IMR-90 (cell line): ENCODE measurements around the gene NHSL2. TPM values are rescaled to one million over a fixed set of nuclear protein-coding genes. Genes with fewer than 3 reads are reported as not detected.

Source experiments
- ATAC-seq: fragments of 200-7000 bp; cut with Tn5 transposase; 2 replicates; pipeline ENCODE4 v1.9.1; 2020; ENCODE audit warnings: low read depth, mild to moderate bottlenecking, moderate library complexity
- BruUV-seq: library from RNA; stranded (reverse); fragments of 400-500 nt; replicated peaks from 2 replicates; lab custom pipeline; 2021; lab: Mats Ljungman, UMichigan
- CTCF ChIA-PET: fragments of 300-600 bp; formaldehyde crosslinking; extraction: SDS; loops from one replicate; lab custom pipeline; 2021; ENCODE audit warnings: antibody characterized with exemption; lab: Yijun Ruan, JAX
- POLR2A ChIA-PET: fragments of 300-600 bp; sonication (Branson Sonifier 250); formaldehyde crosslinking; loops from one replicate; lab custom pipeline; 2022; ENCODE audit warnings: antibody characterized with exemption; ENCODE audit not compliant: unreplicated experiment; lab: Charles Lee
- DNase-seq: peaks from one replicate; pipeline ENCODE4 v3.0.0; 2013
- H2AFZ ChIP-seq: replicated peaks from 2 replicates; pipeline ENCODE3; 2013; ENCODE audit warnings: low read length, mild to moderate bottlenecking; ENCODE audit not compliant: poor library complexity
- H2AK5ac ChIP-seq: 2 replicates; pipeline ENCODE4 v1.6.1; 2013; ENCODE audit warnings: low read depth, low read length, inconsistent platforms
- H2AK9ac ChIP-seq: replicated peaks from 2 replicates; pipeline ENCODE3; 2013; ENCODE audit warnings: mild to moderate bottlenecking, low read depth, low read length, moderate library complexity; ENCODE audit not compliant: poor library complexity
- H2BK120ac ChIP-seq: 2 replicates; pipeline ENCODE4 v1.6.1; 2013; ENCODE audit warnings: low read depth, low read length, inconsistent platforms
- H2BK15ac ChIP-seq: 3 replicates; pipeline ENCODE4 v1.6.1; 2013; ENCODE audit warnings: low read depth, low read length, inconsistent platforms
- H2BK20ac ChIP-seq: 2 replicates; pipeline ENCODE4 v1.6.1; 2013; ENCODE audit warnings: low read depth, mild to moderate bottlenecking, inconsistent platforms, low read length, moderate library complexity
- H2BK5ac ChIP-seq: 2 replicates; pipeline ENCODE4 v1.6.1; 2013; ENCODE audit warnings: mild to moderate bottlenecking, low read depth, low read length, inconsistent platforms; ENCODE audit not compliant: poor library complexity, severe bottlenecking
- H3K14ac ChIP-seq: replicated peaks from 2 replicates; pipeline ENCODE4 v1.6.1; 2013; ENCODE audit warnings: low read depth, low read length, inconsistent platforms
- H3K18ac ChIP-seq: 2 replicates; pipeline ENCODE4 v1.6.1; 2013; ENCODE audit warnings: low read depth, low read length, control low read depth
- H3K23ac ChIP-seq: 2 replicates; pipeline ENCODE4 v1.6.1; 2013; ENCODE audit warnings: low read depth, low read length, inconsistent platforms
- H3K27ac ChIP-seq: 2 replicates; pipeline ENCODE4 v1.5.1; 2013; ENCODE audit warnings: mild to moderate bottlenecking, control low read depth, low read length; ENCODE audit not compliant: insufficient read depth
- H3K27me3 ChIP-seq: 2 replicates; pipeline ENCODE4 v1.6.1; 2013; ENCODE audit warnings: low read length; ENCODE audit not compliant: control insufficient read depth, insufficient read depth
- H3K36me3 ChIP-seq: 2 replicates; pipeline ENCODE4 v1.6.1; 2013; ENCODE audit warnings: low read length, mixed read lengths; ENCODE audit not compliant: control insufficient read depth, insufficient read depth
- H3K4ac ChIP-seq: 2 replicates; pipeline ENCODE4 v1.6.1; 2013; ENCODE audit warnings: low read depth, low read length, inconsistent platforms
- H3K4me1 ChIP-seq: 2 replicates; pipeline ENCODE4 v1.6.1; 2013; ENCODE audit warnings: low read length, mixed read lengths; ENCODE audit not compliant: control insufficient read depth, insufficient read depth
- H3K4me2 ChIP-seq: 2 replicates; pipeline ENCODE4 v1.6.1; 2013; ENCODE audit warnings: low read depth, mild to moderate bottlenecking, control low read depth, low read length, moderate library complexity
- H3K4me3 ChIP-seq: 2 replicates; pipeline ENCODE4 v1.5.1; 2013; ENCODE audit warnings: low read depth, mild to moderate bottlenecking, control low read depth, low read length, moderate library complexity; ENCODE audit not compliant: insufficient read depth
- H3K56ac ChIP-seq: 2 replicates; pipeline ENCODE4 v1.6.1; 2013; ENCODE audit warnings: low read length, inconsistent platforms; ENCODE audit not compliant: insufficient read depth; ENCODE audit errors: extremely low read depth
- H3K79me1 ChIP-seq, 2 experiments: 2 replicates each; pipeline ENCODE4 v1.6.1; 2013; ENCODE audit warnings: low read length in 2 of 2, inconsistent platforms in 1 of 2, low read depth in 1 of 2
- H3K9ac ChIP-seq: 2 replicates; pipeline ENCODE4 v1.6.1; 2013; ENCODE audit warnings: low read depth, low read length, control low read depth
- H3K9me1 ChIP-seq: 2 replicates; pipeline ENCODE4 v1.6.1; 2013; ENCODE audit warnings: low read length, inconsistent platforms; ENCODE audit not compliant: insufficient read depth
- H3K9me3 ChIP-seq: 2 replicates; pipeline ENCODE4 v1.6.1; 2013; ENCODE audit warnings: low read length; ENCODE audit not compliant: control insufficient read depth, insufficient read depth
- H4K20me1 ChIP-seq: 2 replicates; pipeline ENCODE4 v1.6.1; 2013; ENCODE audit warnings: low read length, inconsistent platforms; ENCODE audit not compliant: insufficient read depth
- H4K5ac ChIP-seq: 2 replicates; pipeline ENCODE4 v1.6.1; 2013; ENCODE audit warnings: mild to moderate bottlenecking, low read depth, low read length, control low read depth
- H4K8ac ChIP-seq, 2 experiments: 2 replicates each; pipeline ENCODE4 v1.6.1; 2013; ENCODE audit warnings: low read depth in 2 of 2, low read length in 2 of 2, control low read depth in 1 of 2, inconsistent platforms in 1 of 2
- H4K91ac ChIP-seq: 2 replicates; pipeline ENCODE4 v1.6.1; 2013; ENCODE audit warnings: low read depth, low read length, inconsistent platforms; ENCODE audit not compliant: insufficient read depth
- CEBPB ChIP-seq: IDR thresholded peaks from 2 replicates; pipeline ENCODE4 v1.6.1; 2012; ENCODE audit warnings: low read depth, low read length, improper control_type of control experiment
- CHD1 ChIP-seq: IDR thresholded peaks from 2 replicates; pipeline ENCODE4 v1.6.1; 2012; ENCODE audit warnings: low read depth, low read length, improper control_type of control experiment
- FOS ChIP-seq: fragments of 150-350 bp; IDR thresholded peaks from 2 replicates; pipeline ENCODE4 v1.6.1; 2016; ENCODE audit warnings: low read depth, low read length
- MAZ ChIP-seq: IDR thresholded peaks from 2 replicates; pipeline ENCODE4 v1.6.1; 2012; ENCODE audit warnings: low read depth, mild to moderate bottlenecking, low read length, improper control_type of control experiment, moderate library complexity, borderline replicate concordance
- MXI1 ChIP-seq: IDR thresholded peaks from 2 replicates; pipeline ENCODE4 v1.6.1; 2012; ENCODE audit warnings: low read depth, mild to moderate bottlenecking, low read length, moderate library complexity, borderline replicate concordance
- RAD21 ChIP-seq: IDR thresholded peaks from 2 replicates; pipeline ENCODE4 v1.6.1; 2012; ENCODE audit warnings: low read length, improper control_type of control experiment
- RFX5 ChIP-seq: IDR thresholded peaks from 2 replicates; pipeline ENCODE4 v1.8.0; 2012; ENCODE audit warnings: low read depth, mild to moderate bottlenecking, low read length, moderate library complexity
- WGBS, 2 experiments: methylation state at CpG; one replicate each; pipeline versions ENCODE4 v1.1.5 to v1.1.7; 2013; ENCODE audit warnings: missing lambda C conversion rate in 2 of 2; ENCODE audit not compliant: insufficient read length in 1 of 2; ENCODE audit errors: extremely low coverage in 2 of 2; 5-methylcytosine and 5-hydroxymethylcytosine counted together
- dilution Hi-C: fragments of 300-500 bp; cut with HindIII; formaldehyde crosslinking; loops from one replicate; pipeline ENCODE4 v1.14.3; 2018; ENCODE audit warnings: low sequenced_read_pairs; ENCODE audit not compliant: unreplicated experiment
- in situ Hi-C: fragments of 300-500 bp; cut with MboI; formaldehyde crosslinking; loops from 3 replicates; pipeline ENCODE4 v1.14.3; 2019; ENCODE audit warnings: low sequenced_read_pairs, inconsistent platforms, mixed read lengths
- intact Hi-C: fragments of 100-400 bp; cut with micrococcal nuclease; formaldehyde crosslinking; loops from 2 replicates; pipeline ENCODE4 v1.10.0; 2022
- polyA plus RNA-seq, 3 experiments: library from polyadenylated mRNA; depleted of rRNA; stranded (reverse); fragments of >200 nt; gene quantifications; 2 replicates each; pipeline ENCODE4 v1.2.3, GENCODE V29; 2012; ENCODE audit warnings: low replicate concordance in 1 of 3
- total RNA-seq: library from RNA; depleted of rRNA; stranded (reverse); fragments of >200 nt; gene quantifications from 2 replicates; pipeline ENCODE4 v1.2.3, GENCODE V29; 2012
- TF ChIP-seq, protein P1 (sequence below): fragments of 150-350 bp; IDR thresholded peaks from 2 replicates; pipeline ENCODE4 v1.6.1; 2017; ENCODE audit warnings: mild to moderate bottlenecking, antibody characterized with exemption, low read length, low read depth
- TF ChIP-seq, protein P2 (sequence below): conservative IDR thresholded peaks from 2 replicates; pipeline ENCODE4 v1.5.1; 2012; ENCODE audit warnings: mild to moderate bottlenecking, low read depth, low read length, improper control_type of control experiment
- TF ChIP-seq, protein P3 (sequence below): fragments of 150-350 bp; IDR thresholded peaks from 2 replicates; pipeline ENCODE4 v1.6.1; 2016; ENCODE audit warnings: low read depth, mild to moderate bottlenecking, low read length, moderate library complexity, borderline replicate concordance

Gene NHSL2
- total and polyA plus RNA-seq, 2 of the 4 experiments (the other 2 are of a cell fraction), result 0.72 to 0.75 TPM

DNA sequence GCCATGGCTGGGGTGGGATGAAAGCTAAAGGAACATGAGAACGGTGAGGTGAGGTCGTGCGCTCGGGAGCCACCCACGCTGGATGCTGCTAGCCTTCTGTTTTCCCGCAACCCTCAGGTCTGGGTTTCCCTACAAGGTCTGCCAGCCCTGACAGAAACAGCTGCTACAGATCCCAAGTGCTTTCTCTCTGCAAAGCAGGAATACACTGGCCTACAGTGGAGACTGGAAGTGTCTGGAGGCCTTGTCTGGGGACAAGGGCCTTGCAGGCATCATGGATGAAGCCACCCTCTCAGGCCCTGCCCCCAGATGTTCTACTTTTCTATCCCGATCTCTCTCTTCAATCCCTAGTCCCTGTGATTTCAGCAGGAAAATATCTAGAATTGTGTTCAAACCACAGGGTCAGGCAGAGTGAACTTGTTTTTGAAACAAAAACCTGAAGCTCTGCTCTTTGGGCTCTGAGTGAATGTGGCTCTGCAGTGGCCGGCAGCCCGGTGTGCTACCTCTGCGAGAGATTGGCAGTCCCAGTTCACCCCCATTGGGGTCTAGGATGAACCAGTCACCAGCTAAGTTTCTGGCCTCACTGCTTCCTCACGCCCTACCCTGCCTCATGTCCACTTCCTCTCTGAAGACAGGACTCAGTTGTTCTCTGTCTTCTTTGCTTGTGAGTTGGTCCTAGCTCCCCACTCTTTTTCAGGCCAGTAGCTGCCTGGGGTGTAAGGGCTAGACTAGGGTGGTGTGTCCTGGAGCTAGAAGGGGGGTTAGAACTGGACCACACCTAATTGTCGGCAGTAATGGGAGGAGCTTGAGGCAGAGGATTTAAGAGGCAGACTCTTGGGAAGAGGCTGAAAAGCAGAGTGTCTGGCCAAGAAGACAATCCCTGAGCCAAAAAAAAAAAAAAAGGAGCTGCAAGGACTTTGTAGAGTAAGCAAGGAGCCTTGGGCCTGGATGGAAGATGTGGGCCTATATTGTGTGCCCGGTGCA is 131.5 kb downstream of the NHSL2 start (continued):
- TF ChIP-seq, protein P1, sequence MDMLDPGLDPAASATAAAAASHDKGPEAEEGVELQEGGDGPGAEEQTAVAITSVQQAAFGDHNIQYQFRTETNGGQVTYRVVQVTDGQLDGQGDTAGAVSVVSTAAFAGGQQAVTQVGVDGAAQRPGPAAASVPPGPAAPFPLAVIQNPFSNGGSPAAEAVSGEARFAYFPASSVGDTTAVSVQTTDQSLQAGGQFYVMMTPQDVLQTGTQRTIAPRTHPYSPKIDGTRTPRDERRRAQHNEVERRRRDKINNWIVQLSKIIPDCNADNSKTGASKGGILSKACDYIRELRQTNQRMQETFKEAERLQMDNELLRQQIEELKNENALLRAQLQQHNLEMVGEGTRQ, result no peak

DNA sequence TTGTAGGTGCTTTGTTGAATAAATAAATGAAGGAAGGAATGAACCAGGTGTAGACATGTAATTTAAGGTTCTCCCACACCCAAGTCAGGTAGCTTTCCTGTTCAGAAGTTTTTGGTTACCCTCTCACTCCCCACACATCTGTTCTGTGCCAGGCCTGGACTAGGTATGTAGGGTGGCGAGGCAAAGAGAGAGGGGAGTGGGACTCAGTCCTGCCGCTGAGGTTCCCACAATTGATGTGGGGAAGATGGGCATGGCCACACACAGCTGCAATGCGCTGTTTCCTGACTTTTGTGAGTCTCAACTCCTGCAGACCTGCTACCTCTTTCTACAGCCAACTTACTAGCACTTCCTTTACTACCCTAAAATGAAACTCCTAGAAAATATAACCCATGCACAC is 132.2 kb downstream of the NHSL2 start:
- Histone ChIP-seq H2AK5ac (no peak overlapping the region), H3K27me3 (peaks cover 54% of the 10 kb centered on the region), H4K8ac (no peak overlapping the region), H3K18ac (no peak overlapping the region), H3K79me1 (no peaks in the 10 kb centered on the region), H3K4ac (no peak overlapping the region), H3K4me3 (no peak overlapping the region), H3K4me1 (peaks cover 7% of the 10 kb centered on the region; the same call in 1 of the 2 replicates), H3K36me3 (no peaks in the 10 kb centered on the region), H2BK120ac (no peak overlapping the region), H3K56ac (no peak overlapping the region), H3K14ac (no peak overlapping the region), H2BK5ac (no peak overlapping the region), H3K4me2 (no peak overlapping the region), H3K23ac (no peak overlapping the region), H4K20me1 (0 out of 2 replicates have a peak, but pooled peaks cover 6% of the 10 kb centered on the region), H3K9me3 (no peaks in the 10 kb centered on the region), H3K9me1 (no peaks in the 10 kb centered on the region), H2AK9ac (no peak overlapping the region), H2BK15ac (no peak overlapping the region), H4K5ac (no peak overlapping the region), H4K91ac (no peak overlapping the region), H3K27ac (no peak overlapping the region), H3K9ac (no peak overlapping the region), H2BK20ac (no peak overlapping the region), H2AFZ (no peak overlapping the region)
- in situ Hi-C loops, result no loop called here
- intact Hi-C loops, result no loop called here
- no CpG with 5 or more reads among the region's 3 CpGs for WGBS, 2 experiments
- dilution Hi-C loops, result no loop called here
- ChIA-PET POLR2A (no interaction called here), CTCF (no interaction called here)
- no peak for ATAC-seq
- BruUV-seq, result no TSS peak
- DNase-seq, result no peak
- TF ChIP-seq MXI1 (no peak), RAD21 (no peak), RFX5 (no peak), FOS (no peak), CEBPB (no peak), CHD1 (no peak), MAZ (no peak)
- TF ChIP-seq, protein P2, sequence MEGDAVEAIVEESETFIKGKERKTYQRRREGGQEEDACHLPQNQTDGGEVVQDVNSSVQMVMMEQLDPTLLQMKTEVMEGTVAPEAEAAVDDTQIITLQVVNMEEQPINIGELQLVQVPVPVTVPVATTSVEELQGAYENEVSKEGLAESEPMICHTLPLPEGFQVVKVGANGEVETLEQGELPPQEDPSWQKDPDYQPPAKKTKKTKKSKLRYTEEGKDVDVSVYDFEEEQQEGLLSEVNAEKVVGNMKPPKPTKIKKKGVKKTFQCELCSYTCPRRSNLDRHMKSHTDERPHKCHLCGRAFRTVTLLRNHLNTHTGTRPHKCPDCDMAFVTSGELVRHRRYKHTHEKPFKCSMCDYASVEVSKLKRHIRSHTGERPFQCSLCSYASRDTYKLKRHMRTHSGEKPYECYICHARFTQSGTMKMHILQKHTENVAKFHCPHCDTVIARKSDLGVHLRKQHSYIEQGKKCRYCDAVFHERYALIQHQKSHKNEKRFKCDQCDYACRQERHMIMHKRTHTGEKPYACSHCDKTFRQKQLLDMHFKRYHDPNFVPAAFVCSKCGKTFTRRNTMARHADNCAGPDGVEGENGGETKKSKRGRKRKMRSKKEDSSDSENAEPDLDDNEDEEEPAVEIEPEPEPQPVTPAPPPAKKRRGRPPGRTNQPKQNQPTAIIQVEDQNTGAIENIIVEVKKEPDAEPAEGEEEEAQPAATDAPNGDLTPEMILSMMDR, result no peak
- TF ChIP-seq, protein P3, sequence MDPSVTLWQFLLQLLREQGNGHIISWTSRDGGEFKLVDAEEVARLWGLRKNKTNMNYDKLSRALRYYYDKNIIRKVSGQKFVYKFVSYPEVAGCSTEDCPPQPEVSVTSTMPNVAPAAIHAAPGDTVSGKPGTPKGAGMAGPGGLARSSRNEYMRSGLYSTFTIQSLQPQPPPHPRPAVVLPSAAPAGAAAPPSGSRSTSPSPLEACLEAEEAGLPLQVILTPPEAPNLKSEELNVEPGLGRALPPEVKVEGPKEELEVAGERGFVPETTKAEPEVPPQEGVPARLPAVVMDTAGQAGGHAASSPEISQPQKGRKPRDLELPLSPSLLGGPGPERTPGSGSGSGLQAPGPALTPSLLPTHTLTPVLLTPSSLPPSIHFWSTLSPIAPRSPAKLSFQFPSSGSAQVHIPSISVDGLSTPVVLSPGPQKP, result no peak
- TF ChIP-seq, protein P1, result no peak
